ENCODE measurements around the gene ISCA1.

The ISCA1 gene

DNA sequence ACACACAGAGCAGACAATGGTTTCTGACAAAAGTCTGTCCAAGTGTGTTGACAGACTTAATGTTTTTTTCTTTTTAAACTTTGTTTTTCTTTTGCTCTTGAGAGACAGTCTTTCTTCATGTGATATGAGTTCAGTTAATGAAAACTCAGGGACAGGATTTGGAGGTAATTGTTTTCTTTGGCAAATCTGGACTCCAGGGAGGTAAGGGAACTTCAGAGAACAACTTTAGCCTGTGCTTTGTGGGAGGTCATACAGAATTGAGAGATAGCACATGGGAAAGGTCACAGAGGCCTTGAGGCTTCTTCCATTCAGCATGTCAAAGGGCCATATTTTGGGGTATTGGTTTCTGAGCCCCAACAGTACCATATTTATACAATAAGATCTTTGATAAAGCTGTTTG is 32.2 kb downstream of the ISCA1 start:
- intact Hi-C loops (cut with DNase I), result no loop called here
- no peak for DNase-seq

GRCh38 chr9:86248746-86249145 is 33.6 kb downstream of the ISCA1 start:
- no peak for DNase-seq
- intact Hi-C loops (cut with DNase I), result no loop called here

GRCh38 chr9:86246752-86247161 is 35.6 kb downstream of the ISCA1 start:
- intact Hi-C loops (cut with DNase I), result no loop called here
- DNase-seq, result peak in 2 of 42 donors; percentile 28 to 52

DNA sequence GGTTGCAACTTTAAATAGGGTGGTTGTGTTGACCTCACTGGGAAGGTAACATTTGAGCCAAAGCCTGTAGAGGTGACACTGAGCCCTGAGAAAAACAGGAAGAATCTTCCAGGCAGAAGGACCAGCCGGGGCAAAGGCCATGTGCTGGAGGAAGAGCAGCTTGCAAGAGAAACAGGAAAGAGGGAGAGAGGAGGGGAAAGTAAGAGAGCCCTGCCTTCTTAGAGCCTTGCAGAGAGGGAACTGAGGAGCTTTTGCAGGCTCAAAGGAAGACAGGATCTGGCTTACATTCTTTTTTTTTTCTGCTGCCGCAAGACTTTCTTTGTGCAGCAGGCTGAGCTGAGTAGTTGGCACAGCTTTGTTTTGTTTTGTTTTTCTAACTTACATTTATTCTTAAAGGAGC is 40.3 kb downstream of the ISCA1 start:
- no peak for DNase-seq
- intact Hi-C loops (cut with DNase I), result no loop called here

GRCh38 chr9:86241216-86241615 is 41.1 kb downstream of the ISCA1 start:
- no peak for DNase-seq
- intact Hi-C loops (cut with DNase I), result no loop called here

DNA sequence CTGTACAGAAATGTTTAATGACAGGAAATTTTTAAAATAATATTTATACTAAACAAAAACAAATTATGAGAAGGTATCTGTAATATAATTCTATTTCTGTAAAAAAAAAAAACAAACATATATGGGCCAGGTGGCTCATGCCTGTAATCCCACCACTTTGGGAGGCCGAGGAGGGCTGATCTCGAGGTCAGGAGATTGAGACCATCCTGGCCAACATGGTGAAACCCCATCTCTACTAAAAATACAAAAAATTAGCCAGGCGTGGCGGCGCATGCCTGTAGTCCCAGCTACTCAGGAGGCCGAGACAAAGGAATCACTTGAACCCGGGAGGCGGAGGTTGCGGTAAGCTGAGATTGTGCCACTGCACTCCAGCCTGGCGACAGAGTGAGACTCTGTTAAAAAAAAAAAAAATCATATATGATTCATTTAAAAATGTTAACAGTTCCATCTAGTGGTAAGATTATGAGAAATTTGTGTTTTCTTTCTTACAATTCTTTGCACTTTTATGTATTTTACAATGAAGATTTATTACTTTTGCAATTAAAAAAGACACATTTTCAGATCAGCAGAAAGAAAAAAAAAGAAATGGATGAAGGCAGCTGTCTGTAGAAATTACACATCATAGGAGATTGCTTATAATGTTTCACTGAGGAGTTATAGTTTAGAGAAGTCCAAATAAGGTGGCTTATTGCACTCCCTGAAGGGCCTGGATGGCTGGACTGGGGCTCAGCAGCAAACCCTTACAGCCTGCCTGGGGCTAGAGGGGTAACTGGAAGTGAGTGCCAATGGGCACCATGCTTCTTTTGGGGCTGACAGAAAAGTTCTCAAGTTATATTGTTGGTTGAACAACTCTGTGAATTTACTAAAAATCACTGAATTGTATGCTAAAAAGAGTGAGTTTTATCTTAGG is 43.2 kb downstream of the ISCA1 start:
- intact Hi-C loops (cut with DNase I), result no loop called here
- no peak for DNase-seq

DNA sequence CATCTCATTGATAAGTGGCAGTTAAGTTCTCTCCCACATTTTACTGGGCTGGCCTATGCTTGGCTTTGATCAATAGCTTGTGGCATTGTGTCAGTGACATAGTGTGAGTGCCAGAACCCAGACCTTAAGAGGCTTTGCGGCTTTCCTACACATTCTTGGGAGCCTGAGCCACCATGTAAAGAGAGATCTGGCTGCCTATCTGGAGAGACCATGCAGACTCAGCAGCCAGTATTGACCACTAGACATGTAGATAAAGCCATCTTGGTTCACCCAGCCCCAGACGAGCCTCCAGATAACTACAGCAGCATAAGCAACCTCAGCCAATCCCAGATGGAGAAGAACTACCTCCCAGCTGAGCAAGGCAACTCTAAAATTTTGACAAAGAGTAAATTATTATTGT is 51.5 kb downstream of the ISCA1 start:
- no peak for DNase-seq
- intact Hi-C loops (cut with DNase I), result no loop called here

GRCh38 chr9:86222667-86223066 is 59.7 kb downstream of the ISCA1 start:
- DNase-seq, result no peak
- intact Hi-C loops (cut with DNase I), result no loop called here

- intact Hi-C loops (cut with DNase I), result no loop called here
- no peak for DNase-seq
Measured at GRCh38 chr9:86219606-86220005, 62.7 kb downstream of the ISCA1 start.

GRCh38 chr9:86217076-86217755 is 65.1 kb downstream of the ISCA1 start:
- intact Hi-C loops (cut with DNase I), result no loop called here
- DNase-seq, result no peak
